T-helper 2 cell (primary cell): ENCODE data around the gene ZBTB8B.
"Not testable (repeated sequence)": the region's sequence is repeated elsewhere in the genome, so short reads cannot be mapped to it uniquely, and the experiment has no call there.

ENCODE experiments used
- DNase-seq, 5 experiments: peaks; one replicate each; pipeline versions ENCODE4 v3.0.0 to v3.0.0-alpha.2; 2012 to 2022
- total RNA-seq, 2 donors: gene quantifications; one replicate each; lab custom pipeline; 2026; lab: John Stamatoyannopoulos, UW

The ZBTB8B gene
- total RNA-seq: 0 to 0.13 reads per million in 2 donors

- peak in 1 of 5 experiments; percentile 10 for DNase-seq
Measured at GRCh38 chr1:32464716-32465577, at the start of gene ZBTB8B. ZBTB8B (plus strand) TSS chr1:32465072; CDS start chr1:32470625, 5,553 bp downstream.

- no peak for DNase-seq
Measured at GRCh38 chr1:32421775-32422174, 43.1 kb upstream of the ZBTB8B start.

GRCh38 chr1:32426489-32427255 is 38.2 kb upstream of the ZBTB8B start:
- DNase-seq: no peak

- no peak for DNase-seq
Measured at GRCh38 chr1:32427264-32427963, 37.5 kb upstream of the ZBTB8B start.

GRCh38 chr1:32431736-32432400 is 33.0 kb upstream of the ZBTB8B start:
- DNase-seq: no peak

- DNase-seq: no peak
Measured at GRCh38 chr1:32438136-32438535, 26.7 kb upstream of the ZBTB8B start.

- DNase-seq: not testable (repeated sequence)
Measured at GRCh38 chr1:32438777-32439176, 26.1 kb upstream of the ZBTB8B start.

GRCh38 chr1:32441467-32441866 is 23.4 kb upstream of the ZBTB8B start:
- not testable (repeated sequence) for DNase-seq

GRCh38 chr1:32447469-32448185 is 17.2 kb upstream of the ZBTB8B start:
- no peak for DNase-seq

GRCh38 chr1:32448186-32448772 is 16.6 kb upstream of the ZBTB8B start:
- DNase-seq: peak in 3 of 5 experiments; percentile 4 to 30 (median 25)

- DNase-seq: no peak
Measured at GRCh38 chr1:32448773-32449456, 16.0 kb upstream of the ZBTB8B start.

GRCh38 chr1:32449457-32449831 is 15.4 kb upstream of the ZBTB8B start:
- DNase-seq: not testable (repeated sequence)

- DNase-seq: no peak
Measured at GRCh38 chr1:32454726-32455125, 10.1 kb upstream of the ZBTB8B start.

GRCh38 chr1:32455958-32456357 is 8.9 kb upstream of the ZBTB8B start:
- DNase-seq: no peak

GRCh38 chr1:32458798-32459197 is 6.1 kb upstream of the ZBTB8B start:
- DNase-seq: not testable (repeated sequence)

GRCh38 chr1:32462977-32463376 is 1.9 kb upstream of the ZBTB8B start:
- DNase-seq: not testable (repeated sequence)

GRCh38 chr1:32464191-32464715 is 619 bp upstream of the ZBTB8B start:
- DNase-seq: no peak

- no peak for DNase-seq
Measured at GRCh38 chr1:32465578-32465933, 684 bp downstream of the ZBTB8B start.

- DNase-seq: no peak
Measured at GRCh38 chr1:32466761-32467160, 1.9 kb downstream of the ZBTB8B start.

GRCh38 chr1:32468791-32469190 is 3.9 kb downstream of the ZBTB8B start:
- DNase-seq: no peak

- no peak for DNase-seq
Measured at GRCh38 chr1:32470431-32470830, 5.6 kb downstream of the ZBTB8B start.
